ENCODE measurements around the gene TMEM154.

DNA sequence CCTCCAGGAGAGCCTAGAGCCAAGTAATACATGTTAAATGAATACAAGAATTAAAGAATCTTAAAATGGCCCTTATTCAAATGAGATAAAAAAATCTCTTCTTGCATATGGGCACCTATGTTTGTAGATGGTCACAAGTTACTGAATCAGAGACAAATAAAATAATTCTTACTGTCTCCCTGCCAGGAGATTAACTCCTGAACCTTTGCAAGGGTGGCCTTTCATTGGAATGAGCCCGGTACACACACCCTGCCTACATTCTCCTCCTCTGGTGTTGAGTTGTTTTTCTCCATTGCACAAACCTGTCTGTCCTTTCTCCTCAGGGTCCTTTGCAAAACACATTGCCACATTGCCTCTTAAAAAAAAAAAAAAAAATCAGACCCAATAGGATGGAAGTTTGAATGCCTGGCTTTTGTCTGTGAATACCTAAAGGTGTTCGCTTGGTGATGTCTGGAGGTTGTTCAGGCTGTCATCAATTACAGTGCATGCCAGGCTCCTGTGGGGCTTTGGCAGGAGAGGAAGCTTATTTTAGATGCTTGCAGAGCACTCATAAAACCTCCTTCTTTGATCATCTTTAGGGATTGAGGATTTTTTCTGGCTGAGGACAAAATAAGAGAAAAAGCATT, 8.3 kb upstream of the TMEM154 start:
- no peak for TF ChIP-seq CTCF (conservative IDR thresholded peaks at IDR 0.05)
- no peak for TF ChIP-seq EZH2 (IDR thresholded peaks at IDR 0.05; ENCODE audit: low read depth)
